HepG2 (cell line): ENCODE data around the gene COMMD4. TPM values are rescaled to one million over a fixed set of nuclear protein-coding genes. Genes with fewer than 3 reads are reported as not detected.

Source experiments
- DNMT3B ChIP-seq: conservative IDR thresholded peaks from 2 replicates; pipeline ENCODE4 v1.6.1; 2016; ENCODE audit warnings: missing biosample characterization, control low read depth
- GATA4 ChIP-seq: sonication (generic); IDR thresholded peaks from 2 replicates; pipeline ENCODE4 v1.6.1; 2016; ENCODE audit warnings: antibody characterized with exemption, low read depth, borderline replicate concordance
- HBP1 ChIP-seq: IDR thresholded peaks from 2 replicates; pipeline ENCODE4 v1.6.1; 2016; ENCODE audit warnings: low read depth, control low read depth
- HDAC6 ChIP-seq: fragments of 200-600 bp; sonication (generic); IDR thresholded peaks from 2 replicates; pipeline ENCODE4 v1.7.0; 2017; ENCODE audit warnings: mild to moderate bottlenecking, antibody characterized with exemption, low read length, low read depth
- JDP2 ChIP-seq: sonication (generic); formaldehyde crosslinking; IDR thresholded peaks from 2 replicates; pipeline ENCODE4 v1.8.1; 2022; ENCODE audit warnings: missing genetic modification reagents, borderline replicate concordance
- JUND ChIP-seq: sonication (generic); formaldehyde crosslinking; IDR thresholded peaks from 2 replicates; pipeline ENCODE4 v1.8.0; 2022; ENCODE audit warnings: mild to moderate bottlenecking, missing genetic modification reagents
- PLRG1 ChIP-seq: fragments of 450-650 bp; conservative IDR thresholded peaks from 2 replicates; pipeline ENCODE4 v1.6.1; 2016
- PLSCR1 ChIP-seq: sonication (generic); formaldehyde crosslinking; IDR thresholded peaks from 2 replicates; pipeline ENCODE4 v1.5.0; 2020; ENCODE audit warnings: missing genetic modification reagents, mild to moderate bottlenecking, borderline replicate concordance
- TFAP4 ChIP-seq: sonication (generic); IDR thresholded peaks from 2 replicates; pipeline ENCODE4 v1.6.1; 2016; ENCODE audit warnings: low read depth, borderline replicate concordance
- ZBTB26 ChIP-seq: IDR thresholded peaks from 2 replicates; pipeline ENCODE4 v1.6.1; 2016; ENCODE audit warnings: missing compliant biosample characterization, missing genetic modification reagents, borderline replicate concordance
- ZBTB46 ChIP-seq: sonication (generic); formaldehyde crosslinking; IDR thresholded peaks from 2 replicates; pipeline ENCODE4 v1.4.0; 2020; ENCODE audit warnings: mild to moderate bottlenecking, missing genetic modification reagents, borderline replicate concordance
- ZNF230 ChIP-seq: sonication (generic); formaldehyde crosslinking; IDR thresholded peaks from 2 replicates; pipeline ENCODE4 v1.4.0; 2020; ENCODE audit warnings: mild to moderate bottlenecking, missing genetic modification reagents
- ZNF256 ChIP-seq: sonication (generic); formaldehyde crosslinking; conservative IDR thresholded peaks from 2 replicates; pipeline ENCODE4 v1.4.0; 2020; ENCODE audit warnings: missing genetic modification reagents
- ZNF280D ChIP-seq: sonication (generic); formaldehyde crosslinking; IDR thresholded peaks from 2 replicates; pipeline ENCODE4 v1.5.1; 2020; ENCODE audit warnings: mild to moderate bottlenecking, missing genetic modification reagents
- ZNF557 ChIP-seq: sonication (generic); formaldehyde crosslinking; IDR thresholded peaks from 2 replicates; pipeline ENCODE4 v1.4.0; 2020; ENCODE audit warnings: missing genetic modification reagents
- ZNF598 ChIP-seq: sonication (generic); formaldehyde crosslinking; IDR thresholded peaks from 2 replicates; pipeline ENCODE4 v1.5.1; 2020; ENCODE audit warnings: mild to moderate bottlenecking, missing genetic modification reagents, borderline replicate concordance
- ZNF746 ChIP-seq: sonication (generic); formaldehyde crosslinking; IDR thresholded peaks from 2 replicates; pipeline ENCODE4 v1.8.0; 2022; ENCODE audit warnings: mild to moderate bottlenecking, missing genetic modification reagents
- polyA plus RNA-seq, 8 experiments: library from polyadenylated mRNA; depleted of rRNA in 3 of 8; stranded (reverse) in 7 of 8; unstranded in 1 of 8; fragments of >200 nt; fragmentation: Illumina TruSeq in 4 of 8; extraction: Trizol in 4 of 8; gene quantifications; 2 replicates each; pipeline versions ENCODE4 v1.2.1 to v1.2.3, GENCODE V29; 2011 to 2016; ENCODE audit warnings: low read depth in 4 of 8, missing spikeins in 1 of 8, mixed read lengths in 1 of 8; ENCODE audit not compliant: insufficient read depth in 1 of 8
- total RNA-seq, 5 experiments: library from RNA; depleted of rRNA; stranded (reverse); fragments of >200 nt; fragmentation: Illumina TruSeq; extraction: Trizol; gene quantifications; 2 replicates each; pipeline ENCODE4 v1.2.3, GENCODE V29; 2016; ENCODE audit warnings: low read depth in 1 of 5

COMMD4 gene
- total and polyA plus RNA-seq, 2 of the 13 experiments (the other 11 are each of a cell fraction or from before 2014, with no cell fraction given) = 45.8 to 89.9 TPM

- peak; percentile 62; the same call in 1 of the 2 replicates for TF ChIP-seq TFAP4
- TF ChIP-seq ZNF746 (CRISPR knock-in tag) = peak; percentile 58; the same call in 1 of the 2 replicates
- TF ChIP-seq GATA4 = peak; percentile 44; the same call in 1 of the 2 replicates
- TF ChIP-seq ZNF256 = peak; percentile 45; the same call in 1 of the 2 replicates
- no peak for TF ChIP-seq PLRG1
- peak; percentile 16; the same call in 1 of the 2 replicates for TF ChIP-seq ZNF557
- TF ChIP-seq ZNF230 (CRISPR knock-in tag) = no peak
- TF ChIP-seq ZNF598 = no peak; the same call in 1 of the 2 replicates
- 0 out of 2 replicates have a peak, but pooled peaks have one; percentile 82 for TF ChIP-seq ZBTB46 (CRISPR knock-in tag)
- no peak for TF ChIP-seq JUND
- peak; percentile 45; the same call in 1 of the 2 replicates for TF ChIP-seq HBP1 (CRISPR knock-in tag)
- TF ChIP-seq JDP2 = no peak
- no peak for TF ChIP-seq HDAC6
- peak; percentile 73; the same call in 1 of the 2 replicates for TF ChIP-seq ZNF280D (CRISPR knock-in tag)
- TF ChIP-seq ZBTB26 (CRISPR knock-in tag) = no peak; the same call in 1 of the 2 replicates
- no peak for TF ChIP-seq DNMT3B
- no peak for TF ChIP-seq PLSCR1 (CRISPR knock-in tag)
Observed at GRCh38 chr15:75367913-75368688, 32.2 kb downstream of the COMMD4 start, which contains the start of gene MAN2C1 (continued).
